Peyer's patch (tissue), 4 donors: ENCODE results near the gene ZGPAT. TPM values are rescaled to one million over a fixed set of nuclear protein-coding genes. Genes with fewer than 3 reads are reported as not detected.

Source experiments
- DNase-seq, 3 donors: peaks; one replicate each; pipeline ENCODE4 v3.0.0-alpha.2; 2017 to 2019
- H3K27ac ChIP-seq, 4 donors: fragments of 200-600 bp; sonication (generic); one replicate each; pipeline ENCODE4 v1.5.1; 2016 to 2019
- H3K27me3 ChIP-seq, 2 donors: fragments of 200-600 bp; sonication (generic); one replicate each; pipeline ENCODE4 v1.5.1; 2019
- H3K36me3 ChIP-seq, 3 donors: fragments of 200-600 bp; sonication (generic); one replicate each; pipeline ENCODE4 v1.5.1; 2016 to 2019
- H3K4me1 ChIP-seq, 4 donors: fragments of 200-600 bp; sonication (generic); one replicate each; pipeline ENCODE4 v1.5.1; 2016 to 2019
- H3K4me3 ChIP-seq, 4 donors: fragments of 200-600 bp; sonication (generic); 1 replicate in 3 of 4; 2 replicates in 1 of 4; pipeline ENCODE4 v1.5.1; 2016 to 2019; ENCODE audit warnings: mild to moderate bottlenecking in 1 of 4
- H3K9me3 ChIP-seq, 4 donors: fragments of 200-600 bp; sonication (generic); one replicate each; pipeline ENCODE4 v1.5.1; 2016 to 2019; ENCODE audit warnings: mild to moderate bottlenecking in 1 of 4
- POLR2A ChIP-seq, 2 donors: fragments of 450-650 bp; IDR thresholded peaks; one replicate each; pipeline ENCODE4 v1.5.1; 2017; ENCODE audit warnings: antibody characterized with exemption in 2 of 2, mild to moderate bottlenecking in 2 of 2, moderate library complexity in 2 of 2
- total RNA-seq, 4 donors: library from RNA; depleted of rRNA; stranded (reverse); fragments of >200 nt; gene quantifications; one replicate each; pipeline ENCODE4 v1.1.0, GENCODE V29; 2016
- TF ChIP-seq, protein P1 (sequence below), 6 experiments: fragments of 450-650 bp in 4 of 6; fragments of 200-600 bp in 2 of 6; sonication (generic) in 1 of 6; IDR thresholded peaks; one replicate each; pipeline ENCODE4 v1.5.1; 2017 to 2019; ENCODE audit warnings: antibody characterized with exemption in 6 of 6, mild to moderate bottlenecking in 3 of 6, moderate library complexity in 1 of 6

The ZGPAT gene
- total RNA-seq, 4 donors from 2014 or later, result 48.9 to 67.7 (median 54.7) TPM

GRCh38 chr20:63661108-63661507, 46.7 kb upstream of the ZGPAT start:
- Histone ChIP-seq H3K4me1 (peaks cover 0 to 17% (median 4%) of the 10 kb centered on the region in 4 donors), H3K27me3 (no peaks in the 10 kb centered on the region), H3K27ac (no peak overlapping the region), H3K36me3 (peaks cover 0 to 45% (median 0%) of the 10 kb centered on the region in 3 donors), H3K9me3 (no peaks in the 10 kb centered on the region), H3K4me3 (no peak overlapping the region)
- no peak for DNase-seq
- no peak for TF ChIP-seq POLR2A (IDR thresholded peaks at IDR 0.05)
- TF ChIP-seq, protein P1, sequence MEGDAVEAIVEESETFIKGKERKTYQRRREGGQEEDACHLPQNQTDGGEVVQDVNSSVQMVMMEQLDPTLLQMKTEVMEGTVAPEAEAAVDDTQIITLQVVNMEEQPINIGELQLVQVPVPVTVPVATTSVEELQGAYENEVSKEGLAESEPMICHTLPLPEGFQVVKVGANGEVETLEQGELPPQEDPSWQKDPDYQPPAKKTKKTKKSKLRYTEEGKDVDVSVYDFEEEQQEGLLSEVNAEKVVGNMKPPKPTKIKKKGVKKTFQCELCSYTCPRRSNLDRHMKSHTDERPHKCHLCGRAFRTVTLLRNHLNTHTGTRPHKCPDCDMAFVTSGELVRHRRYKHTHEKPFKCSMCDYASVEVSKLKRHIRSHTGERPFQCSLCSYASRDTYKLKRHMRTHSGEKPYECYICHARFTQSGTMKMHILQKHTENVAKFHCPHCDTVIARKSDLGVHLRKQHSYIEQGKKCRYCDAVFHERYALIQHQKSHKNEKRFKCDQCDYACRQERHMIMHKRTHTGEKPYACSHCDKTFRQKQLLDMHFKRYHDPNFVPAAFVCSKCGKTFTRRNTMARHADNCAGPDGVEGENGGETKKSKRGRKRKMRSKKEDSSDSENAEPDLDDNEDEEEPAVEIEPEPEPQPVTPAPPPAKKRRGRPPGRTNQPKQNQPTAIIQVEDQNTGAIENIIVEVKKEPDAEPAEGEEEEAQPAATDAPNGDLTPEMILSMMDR (IDR thresholded peaks at IDR 0.05), result no peak

DNA sequence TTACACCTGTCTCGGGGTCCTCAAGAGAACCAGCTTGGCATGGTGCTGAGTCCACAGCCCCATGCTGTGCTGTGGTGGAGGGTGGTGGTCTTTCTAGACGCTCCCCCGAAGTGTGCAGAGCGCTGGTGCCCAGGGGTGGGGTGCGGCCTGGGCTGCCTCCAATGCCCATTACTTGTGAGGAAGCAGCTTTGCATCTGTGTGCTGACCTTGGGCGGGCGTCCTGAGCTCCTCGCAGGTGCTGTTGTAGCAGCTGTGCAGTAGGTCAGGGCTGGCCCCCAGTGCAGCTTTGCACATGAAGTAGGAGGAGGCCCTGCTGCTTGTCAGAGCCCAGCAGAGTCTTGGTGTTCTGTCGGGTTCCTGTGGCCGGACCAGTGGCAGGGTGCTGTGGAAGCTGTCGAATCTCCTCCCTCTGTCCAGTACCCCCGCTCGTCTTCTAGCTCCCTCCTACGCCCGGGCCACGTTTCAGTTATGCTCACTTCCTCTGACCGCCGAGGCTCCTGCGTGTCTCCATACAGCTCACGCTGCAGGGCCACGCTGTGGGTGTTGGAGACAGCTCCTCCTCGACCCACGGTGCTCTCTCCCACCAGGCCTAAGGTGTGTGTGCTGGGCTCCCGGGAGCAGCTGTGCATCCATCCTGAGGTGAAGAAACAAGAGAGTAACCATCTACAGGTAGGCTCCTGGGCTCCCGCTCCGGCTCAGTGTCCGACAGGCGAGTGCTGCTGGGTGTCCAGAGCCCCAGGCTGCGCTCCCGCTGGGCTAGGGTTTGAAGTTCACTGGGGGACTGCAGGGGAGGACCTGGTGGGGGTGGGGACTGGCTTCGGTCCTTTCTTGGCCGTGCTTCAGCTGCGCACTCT, 45.7 kb upstream of the ZGPAT start:
- Histone ChIP-seq H3K4me3 (no peak overlapping the region), H3K36me3 (peaks cover 0 to 54% (median 0%) of the 10 kb centered on the region in 3 donors)
- DNase-seq, result no peak

GRCh38 chr20:63662813-63663189, 45.0 kb upstream of the ZGPAT start:
- Histone ChIP-seq H3K27ac (no peak overlapping the region), H3K4me1 (peaks cover 0 to 12% (median 2%) of the 10 kb centered on the region in 4 donors), H3K9me3 (no peaks in the 10 kb centered on the region), H3K36me3 (peaks cover 0 to 60% (median 0%) of the 10 kb centered on the region in 3 donors), H3K4me3 (no peak overlapping the region), H3K27me3 (no peaks in the 10 kb centered on the region)
- TF ChIP-seq, protein P1 (IDR thresholded peaks at IDR 0.05), result no peak
- no peak for TF ChIP-seq POLR2A (IDR thresholded peaks at IDR 0.05)
- no peak for DNase-seq

More for the DNA sequence above, 45.7 kb upstream of the ZGPAT start:
- no peaks in the 10 kb centered on the region for H3K9me3 ChIP-seq
- no peak for TF ChIP-seq POLR2A (IDR thresholded peaks at IDR 0.05)
- TF ChIP-seq, protein P1 (IDR thresholded peaks at IDR 0.05), result no peak
- H3K27ac ChIP-seq, result no peak overlapping the region
- H3K27me3 ChIP-seq, result no peaks in the 10 kb centered on the region
- H3K4me1 ChIP-seq, result peaks cover 0 to 17% (median 4%) of the 10 kb centered on the region in 4 donors

DNA sequence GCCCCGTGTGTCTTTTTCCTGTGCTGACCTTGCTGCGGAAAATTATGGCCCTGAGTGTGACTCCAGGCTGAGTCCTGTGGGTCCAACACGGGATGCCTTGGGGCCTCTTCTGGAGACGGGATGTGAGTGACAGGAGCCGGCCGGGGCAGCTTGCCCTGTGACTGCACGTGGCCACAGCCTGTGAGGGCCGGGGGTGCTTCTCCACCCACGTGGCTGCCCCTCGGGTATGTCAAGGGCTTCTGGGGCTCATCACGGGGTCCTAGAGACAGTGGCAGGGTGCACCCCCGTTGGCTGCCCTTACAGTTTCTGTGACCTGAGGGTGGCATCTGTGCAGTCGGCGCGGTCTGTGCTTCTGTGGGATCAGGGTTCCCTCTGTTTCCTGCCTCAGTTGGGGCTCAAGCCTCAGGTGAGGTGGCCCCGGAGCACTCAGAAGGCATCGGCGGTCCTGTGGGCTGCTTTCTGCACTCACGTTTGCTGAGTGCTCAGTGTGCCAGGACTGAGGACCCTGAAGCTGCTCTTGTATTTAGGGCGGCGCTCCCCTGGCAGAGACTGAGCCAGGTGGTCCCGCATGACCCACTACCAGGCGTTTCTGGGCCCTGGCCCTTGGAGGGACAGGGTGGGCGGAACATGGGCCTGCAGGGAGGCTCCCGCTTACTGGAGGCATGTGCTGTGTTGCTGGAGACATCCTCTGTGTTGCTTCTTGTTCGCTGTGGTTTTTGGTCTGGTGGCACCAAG, 44.3 kb upstream of the ZGPAT start:
- no peaks in the 10 kb centered on the region for H3K9me3 ChIP-seq
- H3K27me3 ChIP-seq, result no peaks in the 10 kb centered on the region
- DNase-seq, result no peak
- peaks cover 0 to 65% (median 0%) of the 10 kb centered on the region in 3 donors for H3K36me3 ChIP-seq
- H3K27ac ChIP-seq, result no peak overlapping the region
- peaks cover 0 to 11% (median 0%) of the 10 kb centered on the region in 4 donors for H3K4me1 ChIP-seq
- no peak for TF ChIP-seq POLR2A (IDR thresholded peaks at IDR 0.05)
- TF ChIP-seq, protein P1 (IDR thresholded peaks at IDR 0.05), result no peak
- no peak overlapping the region for H3K4me3 ChIP-seq

DNA sequence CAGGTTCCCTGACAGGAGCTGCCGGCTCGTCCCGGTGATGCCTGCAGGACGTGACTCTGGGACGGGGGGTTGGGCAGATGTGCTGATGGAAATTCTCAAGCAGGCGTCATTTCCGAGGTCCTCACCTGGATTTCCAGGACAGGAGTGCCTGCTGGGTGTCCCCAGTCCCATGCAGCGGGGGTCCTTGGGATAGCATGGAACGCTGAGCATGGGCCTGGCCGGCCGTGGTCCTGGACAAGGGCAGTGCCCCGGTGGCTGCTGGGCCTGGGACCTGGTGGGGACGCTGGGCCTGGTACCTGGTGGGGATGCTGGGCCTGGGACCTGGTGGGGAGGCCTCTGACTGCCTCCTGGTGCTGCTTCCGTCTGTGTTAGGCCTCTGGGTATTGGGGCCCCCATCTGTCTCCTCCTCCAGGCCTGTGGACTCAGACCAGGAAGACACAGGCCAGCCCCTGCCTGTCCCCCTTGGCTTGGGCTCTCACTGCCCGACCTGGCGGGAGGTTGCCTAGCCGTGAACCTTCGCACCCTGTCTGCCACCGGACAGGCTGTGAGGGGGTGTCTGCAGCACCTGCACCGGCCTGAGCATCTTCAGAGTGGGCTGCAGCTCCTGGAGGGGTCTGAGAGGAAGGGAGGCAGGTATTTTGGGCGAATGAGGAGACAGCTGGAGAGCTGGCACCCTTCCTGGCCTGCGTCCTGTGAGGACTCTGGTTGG, 43.5 kb upstream of the ZGPAT start:
- Histone ChIP-seq H3K36me3 (peaks cover 0 to 69% (median 0%) of the 10 kb centered on the region in 3 donors), H3K4me1 (peaks cover 0 to 6% (median 0%) of the 10 kb centered on the region in 4 donors), H3K27me3 (no peaks in the 10 kb centered on the region), H3K4me3 (no peak overlapping the region), H3K27ac (no peak overlapping the region), H3K9me3 (no peaks in the 10 kb centered on the region)
- DNase-seq, result no peak
- no peak for TF ChIP-seq POLR2A (IDR thresholded peaks at IDR 0.05)
- TF ChIP-seq, protein P1 (IDR thresholded peaks at IDR 0.05), result no peak
